ENCODE data around the gene MYLK2. TPM values are rescaled to one million over a fixed set of nuclear protein-coding genes. Genes with fewer than 3 reads are reported as not detected.

Gene MYLK2
- total RNA-seq, 1 experiment from 2014 or later: 0.74 TPM

GRCh38 chr20:31823360-31824124, 4.4 kb downstream of the MYLK2 start:
- Histone ChIP-seq H4K91ac (ENCODE audit: insufficient read length, low read depth, low read length) (no peak overlapping the region), H3T11ph (ENCODE audit: low read length) (no peak overlapping the region), H2BK15ac (ENCODE audit: low read depth, low read length) (no peak overlapping the region), H3K9ac (ENCODE audit: extremely low read depth, insufficient read length, low read length) (no peak overlapping the region), H4K8ac (replicated peaks; ENCODE audit: insufficient read length, low read depth, low read length) (no peak overlapping the region), H2BK120ac (ENCODE audit: low read depth, low read length, poor library complexity, severe bottlenecking) (no peak overlapping the region), H4K5ac (ENCODE audit: insufficient read length, low read depth, low read length) (no peak overlapping the region), H3K18ac (ENCODE audit: insufficient read length, low read depth, low read length) (no peak overlapping the region), H3K27me3 (ENCODE audit: insufficient read depth, low read length) (no peaks in the 10 kb centered on the region), H2BK20ac (ENCODE audit: low read depth, low read length, poor library complexity, severe bottlenecking) (no peak overlapping the region), H3K27ac (ENCODE audit: insufficient read length, low read depth, low read length) (no peak overlapping the region), H2AK5ac (ENCODE audit: insufficient read length, low read length) (no peak overlapping the region), H3K23me2 (ENCODE audit: insufficient read length, low read depth, low read length, poor library complexity, severe bottlenecking) (no peaks in the 10 kb centered on the region), H3K79me2 (ENCODE audit: insufficient read depth, low read length) (no peaks in the 10 kb centered on the region), H3K56ac (ENCODE audit: insufficient read length, low read depth, low read length) (no peak overlapping the region), H4K20me1 (ENCODE audit: control insufficient read depth, insufficient read depth, insufficient read length) (no peaks in the 10 kb centered on the region), H3K23ac (ENCODE audit: insufficient read length, low read depth, low read length) (no peak overlapping the region), H3K79me1 (ENCODE audit: insufficient read depth, low read depth, low read length, poor library complexity, severe bottlenecking) (no peaks in the 10 kb centered on the region), H3K14ac (ENCODE audit: insufficient read depth, low read length) (no peak overlapping the region; the same call in 1 of the 2 replicates), H3K9me3 (ENCODE audit: control insufficient read depth, low read depth, low read length) (no peaks in the 10 kb centered on the region), H3K4me2 (ENCODE audit: insufficient read depth, insufficient read length, low read length) (no peak overlapping the region), H2BK5ac (ENCODE audit: insufficient read length, low read length) (no peak overlapping the region), H2AFZ (ENCODE audit: low read length) (no peak overlapping the region), H3K4me1 (ENCODE audit: insufficient read depth, low read length) (no peaks in the 10 kb centered on the region), H3K4ac (ENCODE audit: low read depth, low read length) (no peak overlapping the region), H2BK12ac (ENCODE audit: insufficient read length, low read depth, low read length) (no peak overlapping the region)
- Mint-ChIP-seq H3K27ac (peak overlapping the region in 1 of 3 experiments; percentile 71; a peak in 1 of 7 replicates), H3K36me3 (ENCODE audit: insufficient read depth in 1 of 3, low read depth in 3 of 3) (no peaks in the 10 kb centered on the region), H3K9me3 (no peaks in the 10 kb centered on the region), H3K27me3 (ENCODE audit: low read depth) (peaks cover 5% of the 10 kb centered on the region), H3K4me3 (no peak overlapping the region), H3K4me1 (peaks cover 9 to 17% of the 10 kb centered on the region in 2 experiments)
- WGBS (ENCODE audit: extremely low coverage, insufficient read length, low lambda C conversion rate): no CpG with 5 or more reads among the region's 14 CpGs
- no peak for TF ChIP-seq CTCF (conservative IDR thresholded peaks at IDR 0.05)
- no peak for DNase-seq

Measured in H9 (cell line).